Astrocyte (in vitro differentiated cells and primary cell): ENCODE measurements around the gene NDUFAF5.

ENCODE experiments used
- EZH2 ChIP-seq: IDR thresholded peaks from 2 replicates; pipeline ENCODE4 v1.6.1; 2012; ENCODE audit warnings: mild to moderate bottlenecking, low read length, inconsistent platforms; ENCODE audit not compliant: insufficient read depth
- TF ChIP-seq, protein P1 (sequence below): IDR thresholded peaks from 2 replicates; pipeline ENCODE4 v1.5.1; 2011; ENCODE audit warnings: low read depth, mild to moderate bottlenecking, inconsistent platforms, low read length, moderate library complexity; ENCODE audit not compliant: insufficient read depth

DNA sequence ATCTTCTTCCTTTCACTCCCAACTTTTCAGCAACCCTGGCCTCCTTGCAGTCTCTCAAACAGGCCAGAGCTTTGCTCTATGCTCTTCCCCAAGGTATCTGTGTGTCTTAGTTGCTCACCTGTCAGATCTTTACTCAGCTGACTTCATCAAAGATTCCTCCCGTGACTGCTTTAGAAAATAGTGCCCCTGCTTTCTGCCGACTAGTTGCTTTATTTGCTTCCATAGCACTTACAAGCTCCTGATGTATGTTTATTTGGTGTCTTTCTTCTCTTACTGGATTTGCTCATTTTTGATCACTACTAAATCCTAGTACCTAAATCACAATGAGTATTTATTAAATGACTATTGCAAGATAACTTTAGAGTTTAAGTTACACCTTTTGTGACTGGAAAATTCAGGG lies 5.9 kb downstream of the NDUFAF5 start:
- TF ChIP-seq, protein P1, sequence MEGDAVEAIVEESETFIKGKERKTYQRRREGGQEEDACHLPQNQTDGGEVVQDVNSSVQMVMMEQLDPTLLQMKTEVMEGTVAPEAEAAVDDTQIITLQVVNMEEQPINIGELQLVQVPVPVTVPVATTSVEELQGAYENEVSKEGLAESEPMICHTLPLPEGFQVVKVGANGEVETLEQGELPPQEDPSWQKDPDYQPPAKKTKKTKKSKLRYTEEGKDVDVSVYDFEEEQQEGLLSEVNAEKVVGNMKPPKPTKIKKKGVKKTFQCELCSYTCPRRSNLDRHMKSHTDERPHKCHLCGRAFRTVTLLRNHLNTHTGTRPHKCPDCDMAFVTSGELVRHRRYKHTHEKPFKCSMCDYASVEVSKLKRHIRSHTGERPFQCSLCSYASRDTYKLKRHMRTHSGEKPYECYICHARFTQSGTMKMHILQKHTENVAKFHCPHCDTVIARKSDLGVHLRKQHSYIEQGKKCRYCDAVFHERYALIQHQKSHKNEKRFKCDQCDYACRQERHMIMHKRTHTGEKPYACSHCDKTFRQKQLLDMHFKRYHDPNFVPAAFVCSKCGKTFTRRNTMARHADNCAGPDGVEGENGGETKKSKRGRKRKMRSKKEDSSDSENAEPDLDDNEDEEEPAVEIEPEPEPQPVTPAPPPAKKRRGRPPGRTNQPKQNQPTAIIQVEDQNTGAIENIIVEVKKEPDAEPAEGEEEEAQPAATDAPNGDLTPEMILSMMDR = no peak
- TF ChIP-seq EZH2 = no peak
